HG03159 (cell line): ENCODE data around the gene OR5H2.
"Not testable (repeated sequence)": the region's sequence is repeated elsewhere in the genome, so short reads cannot be mapped to it uniquely, and the experiment has no call there.

Experiments
- ATAC-seq: cut with Tn5 transposase; IDR thresholded peaks from one replicate; pipeline ENCODE4 v1.9.1; 2021; ENCODE audit warnings: mild to moderate bottlenecking, moderate library complexity; ENCODE audit not compliant: unreplicated experiment

The OR5H2 gene

GRCh38 chr3:98282205-98282604 lies at the start of gene OR5H2:
TSS of gene OR5H2 (plus strand) at chr3:98282505. CDS start at chr3:98282903, 398 bp downstream.
- no peak for ATAC-seq

- no peak for ATAC-seq
These were observed 48.8 kb upstream of the OR5H2 start for GRCh38 chr3:98233468-98233867.

- no peak for ATAC-seq
These were observed 42.2 kb upstream of the OR5H2 start for GRCh38 chr3:98240131-98240530.

- no peak for ATAC-seq
These were observed 40.1 kb upstream of the OR5H2 start for GRCh38 chr3:98242155-98242554.

- ATAC-seq: no peak
These were observed 38.5 kb upstream of the OR5H2 start for GRCh38 chr3:98243843-98244242.

- ATAC-seq: no peak
These were observed 36.2 kb upstream of the OR5H2 start for GRCh38 chr3:98246142-98246541.

GRCh38 chr3:98256026-98256425 lies 26.3 kb upstream of the OR5H2 start:
- not testable (repeated sequence) for ATAC-seq

GRCh38 chr3:98259707-98260106 lies 22.6 kb upstream of the OR5H2 start:
- peak; percentile 82 for ATAC-seq

- no peak for ATAC-seq
These were observed 20.3 kb upstream of the OR5H2 start for GRCh38 chr3:98262046-98262445.

GRCh38 chr3:98263944-98264343 lies 18.4 kb upstream of the OR5H2 start, which contains the start of gene OR5H6:
TSS of gene OR5H6 (plus strand) at chr3:98264244. CDS start at chr3:98264333, 89 bp downstream.
- ATAC-seq: no peak

- ATAC-seq: no peak
These were observed 12.5 kb upstream of the OR5H2 start for GRCh38 chr3:98269846-98270245.

- no peak for ATAC-seq
These were observed 10.2 kb upstream of the OR5H2 start for GRCh38 chr3:98272126-98272525.

- no peak for ATAC-seq
These were observed 7.4 kb upstream of the OR5H2 start for GRCh38 chr3:98274914-98275313.

- ATAC-seq: no peak
These were observed 8.6 kb downstream of the OR5H2 start for GRCh38 chr3:98290916-98291315.

- no peak for ATAC-seq
These were observed 9.1 kb downstream of the OR5H2 start for GRCh38 chr3:98291332-98291957.

GRCh38 chr3:98322101-98322500 lies 39.8 kb downstream of the OR5H2 start:
- peak; percentile 34 for ATAC-seq

- ATAC-seq: no peak
These were observed 40.4 kb downstream of the OR5H2 start for GRCh38 chr3:98322686-98323085.

GRCh38 chr3:98323425-98323824 lies 41.1 kb downstream of the OR5H2 start:
- ATAC-seq: no peak

- no peak for ATAC-seq
These were observed 42.8 kb downstream of the OR5H2 start for GRCh38 chr3:98325055-98325454.

- ATAC-seq: no peak
These were observed 44.0 kb downstream of the OR5H2 start for GRCh38 chr3:98326105-98326893.

- peak; percentile 65 for ATAC-seq
These were observed 44.6 kb downstream of the OR5H2 start for GRCh38 chr3:98326945-98327344.

GRCh38 chr3:98328933-98329332 lies 46.6 kb downstream of the OR5H2 start:
- ATAC-seq: no peak
